Liver (tissue), 3 donors: ENCODE measurements around the gene CTAG1B.

Source experiments
- ATF3 ChIP-seq: IDR thresholded peaks from 2 replicates; pipeline ENCODE4 v1.6.1; 2016; ENCODE audit warnings: antibody characterized with exemption
- CTCF ChIP-seq: fragments of 150-350 bp; IDR thresholded peaks from 2 replicates; pipeline ENCODE4 v1.5.1; 2017; ENCODE audit warnings: improper control_type of control experiment, low read depth, low read length; ENCODE audit not compliant: missing input control
- REST ChIP-seq: IDR thresholded peaks from 2 replicates; pipeline ENCODE4 v1.6.1; 2016; ENCODE audit warnings: antibody characterized with exemption, mild to moderate bottlenecking
- RXRA ChIP-seq, 2 donors: IDR thresholded peaks; 2 replicates each; pipeline ENCODE4 v1.6.1; 2017 to 2018; ENCODE audit warnings: antibody characterized with exemption in 2 of 2, mild to moderate bottlenecking in 1 of 2
- SP1 ChIP-seq: IDR thresholded peaks from 2 replicates; pipeline ENCODE4 v1.6.1; 2018; ENCODE audit warnings: antibody characterized with exemption, mild to moderate bottlenecking
- TAF1 ChIP-seq: conservative IDR thresholded peaks from 2 replicates; pipeline ENCODE4 v1.6.1; 2016; ENCODE audit warnings: antibody characterized with exemption, mild to moderate bottlenecking
- donor health status: healthy.
- donor health status: healthy.

- TF ChIP-seq CTCF: no peak
- TF ChIP-seq SP1: no peak
- no peak for TF ChIP-seq ATF3
- no peak for TF ChIP-seq RXRA (IDR thresholded peaks at IDR 0.05)
- TF ChIP-seq REST: no peak
- TF ChIP-seq TAF1: no peak
Measured at GRCh38 chrX:154655786-154656185, 36.7 kb upstream of the CTAG1B start.
